ENCODE results near the gene SREK1IP1.

SREK1IP1 gene

GRCh38 chr5:64690104-64690416 is 78.4 kb downstream of the SREK1IP1 start:
- H3K36me3 ChIP-seq: no peaks in the 10 kb centered on the region
- no peak for TF ChIP-seq CTCF (IDR thresholded peaks at IDR 0.05; ENCODE audit: low read depth, low read length)
- H3K4me3 ChIP-seq (ENCODE audit: low read depth, low read length): peak overlapping the region; percentile 55
- no peaks in the 10 kb centered on the region for H3K27me3 ChIP-seq (ENCODE audit: insufficient read depth, low read depth, severe bottlenecking)
- no peak for DNase-seq
- no peak overlapping the region for H3K27ac ChIP-seq
- H3K9me3 ChIP-seq (ENCODE audit: severe bottlenecking): no peaks in the 10 kb centered on the region

GRCh38 chr5:64688965-64689364 is 79.5 kb downstream of the SREK1IP1 start:
- H3K4me3 ChIP-seq (ENCODE audit: low read depth, low read length): no peak overlapping the region
- H3K9me3 ChIP-seq (ENCODE audit: severe bottlenecking): no peaks in the 10 kb centered on the region
- no peaks in the 10 kb centered on the region for H3K36me3 ChIP-seq
- no peak overlapping the region for H3K27ac ChIP-seq
- TF ChIP-seq CTCF (IDR thresholded peaks at IDR 0.05; ENCODE audit: low read depth, low read length): no peak
- no peaks in the 10 kb centered on the region for H3K27me3 ChIP-seq (ENCODE audit: insufficient read depth, low read depth, severe bottlenecking)
- DNase-seq: no peak

GRCh38 chr5:64688391-64688790 is 80.1 kb downstream of the SREK1IP1 start:
- H3K9me3 ChIP-seq (ENCODE audit: severe bottlenecking): no peaks in the 10 kb centered on the region
- DNase-seq: no peak
- no peak overlapping the region for H3K4me3 ChIP-seq (ENCODE audit: low read depth, low read length)
- H3K36me3 ChIP-seq: no peaks in the 10 kb centered on the region
- no peak overlapping the region for H3K27ac ChIP-seq
- TF ChIP-seq CTCF (IDR thresholded peaks at IDR 0.05; ENCODE audit: low read depth, low read length): no peak
- no peaks in the 10 kb centered on the region for H3K27me3 ChIP-seq (ENCODE audit: insufficient read depth, low read depth, severe bottlenecking)

- no peak overlapping the region for H3K4me3 ChIP-seq (ENCODE audit: low read depth, low read length)
- H3K27me3 ChIP-seq (ENCODE audit: insufficient read depth, low read depth, severe bottlenecking): no peaks in the 10 kb centered on the region
- H3K36me3 ChIP-seq: no peaks in the 10 kb centered on the region
- H3K9me3 ChIP-seq (ENCODE audit: severe bottlenecking): no peaks in the 10 kb centered on the region
- DNase-seq: no peak
- no peak for TF ChIP-seq CTCF (IDR thresholded peaks at IDR 0.05; ENCODE audit: low read depth, low read length)
- no peak overlapping the region for H3K27ac ChIP-seq
Observed at GRCh38 chr5:64685866-64686265, 82.6 kb downstream of the SREK1IP1 start.

GRCh38 chr5:64682608-64683007 is 85.9 kb downstream of the SREK1IP1 start:
- Histone ChIP-seq H3K9me3 (ENCODE audit: severe bottlenecking) (no peaks in the 10 kb centered on the region), H3K36me3 (no peaks in the 10 kb centered on the region), H3K27ac (no peak overlapping the region), H3K4me3 (ENCODE audit: low read depth, low read length) (no peak overlapping the region), H3K27me3 (ENCODE audit: insufficient read depth, low read depth, severe bottlenecking) (no peaks in the 10 kb centered on the region)
- no peak for DNase-seq
- TF ChIP-seq CTCF (IDR thresholded peaks at IDR 0.05; ENCODE audit: low read depth, low read length): peak; percentile 33

- Histone ChIP-seq H3K9me3 (ENCODE audit: severe bottlenecking) (no peaks in the 10 kb centered on the region), H3K36me3 (no peaks in the 10 kb centered on the region), H3K27ac (no peak overlapping the region), H3K4me3 (ENCODE audit: low read depth, low read length) (no peak overlapping the region), H3K27me3 (ENCODE audit: insufficient read depth, low read depth, severe bottlenecking) (no peaks in the 10 kb centered on the region)
- peak; percentile 50 for TF ChIP-seq CTCF (IDR thresholded peaks at IDR 0.05; ENCODE audit: low read depth, low read length)
- DNase-seq: peak; percentile 48
Observed at GRCh38 chr5:64680289-64680688, 88.2 kb downstream of the SREK1IP1 start.

Measured in WERI-Rb-1 (cell line).